Activated CD4-positive, alpha-beta T cell treated with anti-CD3 and anti-CD28 coated beads for 24 hours (primary cell): Measurements from ENCODE around the gene SCLY.
"Not testable (repeated sequence)": the region's sequence is repeated elsewhere in the genome, so short reads cannot be mapped to it uniquely, and the experiment has no call there.

Experiments
- DNase-seq, 2 donors: peaks; one replicate each; pipeline ENCODE4 v3.0.0-alpha.2; 2020; ENCODE audit warnings: low read depth in 2 of 2

Gene SCLY

GRCh38 chr2:238039985-238040384 lies 20.8 kb upstream of the SCLY start:
- no peak for DNase-seq

- no peak for DNase-seq
Measured at GRCh38 chr2:238040918-238041317, 19.9 kb upstream of the SCLY start.

GRCh38 chr2:238042090-238042489 lies 18.7 kb upstream of the SCLY start:
- no peak for DNase-seq

DNA sequence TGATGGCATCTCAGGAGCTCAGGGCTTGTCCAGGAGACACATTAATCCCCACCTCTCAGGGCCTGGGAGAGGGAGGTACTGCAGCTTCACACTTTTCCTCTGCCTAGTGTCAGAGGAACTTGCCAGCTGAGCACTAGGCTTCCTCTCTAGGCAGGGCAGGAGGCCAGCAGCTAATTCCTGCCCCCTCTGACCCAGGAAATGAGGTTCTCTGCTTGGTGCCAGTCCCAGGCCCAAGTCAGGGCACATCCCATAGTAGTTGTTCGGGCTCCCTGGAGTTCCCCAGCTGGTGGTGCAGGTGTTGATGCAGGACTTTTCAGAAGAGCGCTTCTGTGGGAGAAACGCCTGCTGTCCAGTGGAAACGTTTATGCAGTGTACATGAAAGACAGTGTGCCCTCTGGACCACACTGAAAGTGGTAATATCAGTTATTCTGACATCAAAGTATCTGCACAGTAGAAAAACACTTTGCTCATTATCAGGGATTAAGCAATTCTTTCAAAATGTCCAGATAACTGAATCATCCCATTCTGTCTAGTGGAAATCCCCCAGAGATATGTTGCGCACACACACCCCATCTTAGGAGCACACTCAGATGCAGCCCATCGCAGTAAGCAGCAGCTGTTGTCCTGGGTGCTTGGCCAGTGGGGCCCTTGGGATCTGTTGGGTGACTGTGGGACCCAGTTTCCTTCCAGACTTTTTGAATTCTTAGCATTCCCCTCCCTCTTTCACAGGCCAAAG lies 17.8 kb upstream of the SCLY start:
- no peak for DNase-seq

DNA sequence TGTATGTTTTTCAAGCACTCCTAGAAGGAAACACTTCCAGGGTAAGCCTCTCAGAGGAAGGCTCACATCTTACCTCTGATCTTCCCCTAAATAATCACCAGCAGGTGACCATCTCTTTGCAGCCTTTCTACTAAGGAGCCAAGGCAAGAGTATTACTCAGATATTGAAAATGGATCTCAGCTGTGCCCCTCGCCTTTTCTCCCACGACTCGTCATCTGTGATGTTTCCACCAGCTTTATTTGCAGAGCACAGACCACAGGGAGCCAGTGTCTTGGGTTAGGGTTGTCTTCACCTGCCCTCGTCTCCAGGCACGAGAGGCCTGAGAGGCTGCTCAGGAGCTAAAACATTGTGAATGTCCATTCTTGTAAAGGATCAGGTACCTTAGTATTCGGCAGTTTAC lies 16.9 kb upstream of the SCLY start:
- no peak for DNase-seq

DNA sequence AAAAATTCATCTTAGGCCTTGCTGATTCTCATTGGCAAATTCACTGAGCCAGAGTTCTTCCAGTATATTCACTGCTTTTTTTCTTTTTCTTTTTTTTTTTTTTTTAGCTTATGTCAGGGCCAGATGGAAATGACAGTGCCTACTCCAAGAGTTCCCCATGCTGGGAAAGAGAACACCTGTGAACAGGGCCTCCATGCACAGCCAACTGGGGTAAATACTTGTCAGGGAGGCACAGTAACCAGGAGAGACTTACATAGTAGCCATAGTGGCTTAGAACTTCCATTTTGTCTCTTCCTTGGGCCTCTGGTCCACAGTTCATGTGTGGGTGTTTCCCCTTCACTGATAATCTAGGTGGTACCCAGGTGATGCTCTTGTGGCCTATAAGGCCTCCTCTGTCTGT lies 15.2 kb upstream of the SCLY start:
- DNase-seq: no peak

DNA sequence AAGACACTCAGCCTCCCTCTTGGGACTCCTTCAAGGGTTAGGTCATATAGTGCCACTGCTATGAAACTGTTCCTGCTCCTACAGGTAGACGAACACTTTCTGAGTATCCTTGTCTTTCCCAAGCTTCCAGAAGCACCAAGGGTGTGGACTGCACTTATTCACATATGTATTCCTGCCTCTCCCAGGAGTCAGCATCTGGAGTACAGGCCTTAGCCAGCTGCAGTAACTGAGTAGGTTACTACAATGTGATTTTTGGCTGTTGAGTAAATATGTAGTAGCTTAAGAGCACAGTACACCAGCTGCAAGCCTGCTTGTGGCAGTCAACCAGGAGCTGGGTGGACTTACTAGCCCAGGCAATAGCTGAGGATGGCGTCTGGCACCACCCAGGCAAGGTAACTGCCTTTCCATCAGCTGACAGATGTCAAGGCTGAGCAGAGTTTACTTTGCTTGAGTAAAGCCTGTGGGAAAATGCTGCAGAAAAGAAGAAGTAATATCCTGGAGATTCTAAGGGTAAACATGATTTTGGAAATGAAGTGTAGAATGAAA lies 14.0 kb upstream of the SCLY start:
- DNase-seq: no peak

DNA sequence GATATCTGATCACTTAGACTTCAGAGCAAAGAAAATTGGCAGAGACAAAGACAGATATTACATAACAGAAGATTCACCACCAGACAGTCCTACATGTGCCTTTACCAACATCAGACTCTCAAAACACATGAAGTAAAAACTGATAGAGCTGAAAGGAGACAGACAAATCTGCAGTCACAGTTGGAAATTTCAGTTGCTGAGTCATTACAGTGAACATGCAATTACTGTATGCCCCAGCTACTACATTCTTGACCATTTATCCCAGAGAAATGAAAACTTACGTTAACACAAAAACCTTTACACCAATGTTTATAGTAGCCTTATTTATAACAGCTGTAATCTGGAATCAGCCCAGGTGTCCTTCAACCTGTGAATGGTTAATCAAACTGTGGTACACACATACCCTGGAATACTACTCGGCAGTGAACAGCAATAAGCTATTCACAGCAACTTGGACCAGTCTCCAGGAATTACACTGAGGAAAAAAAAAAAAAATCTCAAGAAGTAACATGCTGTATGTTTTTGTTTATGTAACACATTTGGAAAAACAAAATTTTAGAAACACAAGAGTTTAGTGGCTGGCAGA lies 7.5 kb upstream of the SCLY start:
- DNase-seq: no peak

DNA sequence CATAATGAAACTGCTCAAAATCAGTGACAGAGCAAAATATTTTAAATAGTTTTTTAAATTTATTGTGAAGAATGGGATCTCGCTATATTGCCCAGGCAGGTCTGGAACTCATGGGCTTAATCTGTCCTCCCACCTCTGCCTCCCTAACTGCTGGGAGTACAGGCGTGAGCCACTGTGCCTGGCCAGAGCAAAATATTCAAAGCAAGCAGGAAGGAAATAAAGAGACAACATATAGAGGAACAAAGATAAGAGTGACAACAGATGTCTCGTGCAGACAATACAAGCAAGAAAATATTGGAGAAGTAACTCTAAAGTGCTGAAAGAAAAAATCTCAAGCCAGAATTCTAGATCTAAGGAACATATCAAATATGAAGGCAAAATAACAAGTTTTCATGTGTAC lies 5.0 kb upstream of the SCLY start:
- no peak for DNase-seq

DNA sequence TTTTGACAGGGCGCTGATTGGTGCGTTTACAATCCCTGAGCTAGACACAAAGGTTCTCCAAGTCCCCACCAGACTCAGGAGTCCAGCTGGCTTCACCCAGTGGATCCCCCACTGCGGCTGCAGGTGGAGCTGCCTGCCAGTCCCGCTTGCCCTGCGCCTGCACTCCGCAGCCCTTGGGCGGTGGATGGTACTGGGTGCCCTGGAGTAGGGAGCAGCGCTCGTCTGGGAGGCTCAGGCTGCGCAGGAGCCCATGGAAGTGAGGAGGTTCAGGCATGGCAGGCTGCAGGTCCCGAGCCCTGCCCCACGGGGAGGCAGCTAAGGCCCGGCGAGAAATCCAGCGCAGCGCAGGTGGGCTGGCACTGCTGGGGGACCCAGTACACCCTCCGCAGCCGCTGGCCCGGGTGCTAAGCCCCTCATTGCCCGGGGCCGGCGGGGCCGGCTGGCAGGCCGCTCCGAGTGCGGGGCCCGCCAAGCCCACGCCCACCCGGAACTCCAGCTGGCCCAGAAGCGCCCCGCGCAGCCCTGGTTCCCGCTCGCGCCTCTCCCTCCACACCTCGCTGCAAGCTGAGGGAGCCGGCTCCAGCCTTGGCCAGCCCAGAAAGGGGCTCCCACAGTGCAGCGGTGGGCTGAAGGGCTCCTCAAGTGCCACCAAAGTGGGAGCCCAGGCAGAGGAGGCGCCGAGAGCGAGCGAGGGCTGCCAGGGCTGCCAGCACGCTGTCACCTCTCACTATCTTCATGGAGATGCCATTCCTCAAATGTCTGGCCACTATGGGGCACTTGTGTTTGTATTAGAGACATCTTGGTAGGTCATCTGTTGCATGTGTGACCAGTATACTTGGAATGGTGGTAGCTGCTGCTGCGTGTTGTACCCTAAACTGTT lies 2.9 kb upstream of the SCLY start:
- not testable (repeated sequence) for DNase-seq

GRCh38 chr2:238059505-238059904 lies 1.3 kb upstream of the SCLY start:
- DNase-seq: no peak

GRCh38 chr2:238060096-238060541 lies 682 bp upstream of the SCLY start:
- no peak for DNase-seq

DNA sequence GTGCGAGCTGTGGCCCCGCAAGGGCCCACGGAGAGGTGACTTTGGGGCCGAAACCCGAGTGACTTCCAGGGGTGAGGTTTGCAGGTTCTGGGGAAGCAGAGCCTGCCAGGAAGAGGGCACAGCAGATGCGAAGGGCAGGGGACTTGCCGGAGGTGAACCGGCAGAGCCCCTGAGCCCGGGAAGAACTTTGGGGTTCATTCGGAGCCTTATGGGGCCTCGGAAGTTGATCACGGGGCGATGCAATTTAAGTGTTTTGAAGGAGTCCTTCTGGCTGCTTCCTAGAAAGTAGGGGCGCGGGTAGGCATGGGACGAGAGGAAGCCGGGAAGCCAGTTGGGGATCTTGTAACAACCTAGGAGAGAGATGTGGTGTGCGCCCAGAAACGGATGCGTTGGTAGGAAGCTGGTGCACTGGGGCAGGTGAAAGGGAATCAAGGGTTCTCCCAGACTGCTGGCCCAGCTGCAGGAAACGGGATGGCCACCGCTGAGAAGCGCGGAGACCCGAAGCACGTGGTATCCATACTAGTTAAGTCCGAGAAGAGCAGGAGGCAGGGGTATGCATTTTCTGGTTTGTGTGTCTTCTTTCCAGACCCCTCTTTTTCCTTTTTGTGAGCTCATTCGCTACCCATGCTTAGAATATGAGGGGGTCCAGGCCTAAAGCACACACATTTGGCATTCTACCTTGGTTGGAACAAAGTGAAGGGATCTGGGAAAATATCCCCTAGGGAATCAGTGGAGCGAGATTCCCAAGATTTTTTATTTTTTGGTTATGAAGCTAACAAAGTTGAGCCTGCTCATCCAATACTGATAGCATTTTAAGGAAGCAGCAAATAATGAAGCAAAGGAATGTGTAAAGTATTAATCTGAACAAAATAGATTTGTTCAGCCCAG lies 758 bp downstream of the SCLY start:
- peak; percentile 14 to 18 for DNase-seq

GRCh38 chr2:238063414-238064189 lies 2.8 kb downstream of the SCLY start:
- no peak for DNase-seq

- no peak for DNase-seq
Measured at GRCh38 chr2:238064376-238064775, 3.6 kb downstream of the SCLY start.

DNA sequence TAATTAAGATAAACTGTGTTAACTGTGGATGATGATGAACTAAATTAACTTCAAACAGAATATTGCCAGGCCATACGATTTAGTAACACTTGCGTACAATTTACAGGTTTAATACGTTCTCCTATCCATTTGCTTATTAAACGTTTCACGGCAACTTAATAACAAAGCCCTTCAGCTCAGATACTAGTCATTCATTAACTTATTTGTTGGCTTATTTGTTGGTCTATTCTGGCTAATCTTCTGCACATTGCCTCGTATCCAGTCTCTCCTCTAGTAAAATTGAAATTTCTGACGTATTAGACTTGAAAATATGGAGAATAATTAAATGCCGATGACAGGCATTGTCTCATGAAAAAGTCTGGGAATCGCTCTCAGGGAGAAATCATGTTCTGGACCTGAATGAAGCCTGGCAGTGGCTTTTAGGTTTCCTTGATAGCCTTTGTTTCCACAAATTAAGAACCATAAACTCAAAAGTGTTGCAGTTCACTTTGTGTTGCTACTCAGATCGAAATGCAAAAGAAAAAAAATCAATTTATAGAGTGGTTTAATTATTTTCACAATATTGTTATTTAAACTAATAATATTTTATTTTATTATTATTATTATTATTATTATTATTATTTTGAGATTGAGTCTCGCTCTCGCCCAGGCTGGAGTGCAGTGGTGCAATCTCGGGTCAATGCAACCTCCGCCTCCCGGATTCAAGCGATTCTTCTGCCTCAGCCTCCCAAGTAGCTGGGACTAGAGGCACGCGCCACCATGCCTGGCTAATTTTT lies 4.5 kb downstream of the SCLY start:
- DNase-seq: no peak

DNA sequence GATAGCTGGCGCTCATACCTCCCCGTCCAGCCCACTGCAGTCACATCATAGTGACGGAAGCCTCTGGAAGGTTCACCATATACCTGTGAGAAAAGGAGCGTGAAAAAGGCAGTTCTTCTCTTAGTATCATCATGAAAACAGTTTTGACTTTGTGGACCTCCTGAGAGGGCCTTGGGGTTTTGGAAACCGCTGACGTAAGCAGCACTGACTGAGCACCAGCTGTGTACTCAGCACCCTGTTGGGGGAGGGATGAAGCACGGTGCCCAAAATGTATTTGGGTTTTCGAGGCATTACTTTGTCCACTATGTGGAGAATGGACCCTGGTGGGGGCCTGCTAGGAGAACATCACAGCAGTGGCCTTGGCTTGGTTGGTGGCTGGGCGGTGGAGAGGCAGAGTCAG lies 5.4 kb downstream of the SCLY start:
- no peak for DNase-seq

DNA sequence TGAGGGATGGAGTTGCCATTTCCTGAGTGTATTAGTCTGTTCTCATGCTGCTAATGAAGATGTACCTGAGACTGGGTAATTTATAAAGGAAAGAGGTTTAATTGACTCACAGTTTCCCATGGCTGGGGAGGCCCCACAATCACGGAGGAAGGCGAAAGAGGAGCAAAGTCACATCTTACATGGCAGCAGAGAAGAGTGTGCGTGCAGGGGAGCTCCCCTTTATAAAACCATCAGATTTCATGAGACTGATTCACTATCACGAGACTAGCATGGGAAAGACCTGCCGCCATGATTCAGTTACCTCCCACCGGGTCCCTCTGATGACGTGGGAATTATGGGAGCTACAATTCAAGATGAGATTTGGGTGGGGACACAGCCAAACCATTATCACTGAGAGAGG lies 5.9 kb downstream of the SCLY start:
- DNase-seq: peak; percentile 27 to 37

GRCh38 chr2:238067939-238068338 lies 7.1 kb downstream of the SCLY start:
- no peak for DNase-seq
